Measurements from ENCODE around the gene NR5A1.
A peak's percentile ranks its signal among the peaks of the same experiment; 100 is the strongest.

Gene NR5A1

GRCh38 chr9:124477648-124478285 is 29.4 kb downstream of the NR5A1 start:
- peak overlapping the region in 1 of 2 experiments; percentile 71 for H3K23ac ChIP-seq (ENCODE audit: low read length in 2 of 2)
- no peaks in the 10 kb centered on the region for H3K9me3 ChIP-seq (ENCODE audit: control insufficient read depth, low read length)
- H3K14ac ChIP-seq (ENCODE audit: low read length in 2 of 2) = no peak overlapping the region
- no peak overlapping the region for H2BK120ac ChIP-seq (ENCODE audit: low read depth, low read length)
- H3K27me3 ChIP-seq (ENCODE audit: control insufficient read depth in 1 of 2, insufficient read depth in 1 of 2, low read length in 2 of 2) = peaks cover 68 to 86% of the 10 kb centered on the region in 2 experiments
- H3K4ac ChIP-seq (ENCODE audit: low read depth in 1 of 2, low read length in 2 of 2) = no peak overlapping the region
- H3K4me3 ChIP-seq (ENCODE audit: insufficient read depth in 1 of 2, low read depth in 1 of 2, low read length in 2 of 2) = no peak overlapping the region
- H3K79me1 ChIP-seq (replicated peaks; ENCODE audit: low read length, poor library complexity, severe bottlenecking) = no peaks in the 10 kb centered on the region
- H4K91ac ChIP-seq (ENCODE audit: low read length) = no peak overlapping the region
- no peak overlapping the region for H2BK12ac ChIP-seq (ENCODE audit: low read length in 2 of 2)
- no peak overlapping the region for H2AFZ ChIP-seq (ENCODE audit: low read depth, low read length)
- no peak overlapping the region for H2AK5ac ChIP-seq (ENCODE audit: low read length, severe bottlenecking)
- H3K27ac ChIP-seq (ENCODE audit: low read length, poor library complexity, severe bottlenecking) = no peak overlapping the region
- 4% methylated on average over 33 of the region's 53 CpGs for WGBS
- no peak for DNase-seq
- H3K9ac ChIP-seq (ENCODE audit: low read length) = no peak overlapping the region
- no peak overlapping the region for H2BK5ac ChIP-seq (ENCODE audit: low read depth, low read length, poor library complexity, severe bottlenecking)
- H3K18ac ChIP-seq (ENCODE audit: low read depth in 1 of 2, low read length in 2 of 2) = peak overlapping the region in 1 of 2 experiments; percentile 11
- peak overlapping the region; percentile 57 for H3K4me2 ChIP-seq (ENCODE audit: low read length, poor library complexity, severe bottlenecking)
- no peaks in the 10 kb centered on the region for H3K36me3 ChIP-seq (ENCODE audit: control insufficient read depth in 1 of 2, insufficient read depth in 2 of 2, low read depth in 1 of 2, low read length in 2 of 2)
- peaks cover 11% of the 10 kb centered on the region for H3K4me1 ChIP-seq (ENCODE audit: control insufficient read depth, insufficient read depth, low read depth, low read length)
- peak overlapping the region; percentile 57 for H4K8ac ChIP-seq (ENCODE audit: low read length)
- peak overlapping the region; percentile 35 for H2BK15ac ChIP-seq (ENCODE audit: low read depth, poor library complexity, severe bottlenecking)

- Histone ChIP-seq H3K36me3 (ENCODE audit: control insufficient read depth in 1 of 2, insufficient read depth in 2 of 2, low read depth in 1 of 2, low read length in 2 of 2) (no peaks in the 10 kb centered on the region), H3K4me3 (ENCODE audit: insufficient read depth in 1 of 2, low read depth in 1 of 2, low read length in 2 of 2) (no peak overlapping the region), H3K14ac (ENCODE audit: low read length in 2 of 2) (no peak overlapping the region), H4K91ac (ENCODE audit: low read length) (no peak overlapping the region), H4K8ac (ENCODE audit: low read length) (no peak overlapping the region), H2BK5ac (ENCODE audit: low read depth, low read length, poor library complexity, severe bottlenecking) (no peak overlapping the region), H2AK5ac (ENCODE audit: low read length, severe bottlenecking) (no peak overlapping the region), H2BK12ac (ENCODE audit: low read length in 2 of 2) (no peak overlapping the region), H3K27me3 (ENCODE audit: control insufficient read depth in 1 of 2, insufficient read depth in 1 of 2, low read length in 2 of 2) (peaks cover 68 to 84% of the 10 kb centered on the region in 2 experiments), H3K4me1 (ENCODE audit: control insufficient read depth, insufficient read depth, low read depth, low read length) (peaks cover 10% of the 10 kb centered on the region), H3K4ac (ENCODE audit: low read depth in 1 of 2, low read length in 2 of 2) (no peak overlapping the region), H3K79me1 (replicated peaks; ENCODE audit: low read length, poor library complexity, severe bottlenecking) (no peaks in the 10 kb centered on the region), H3K27ac (ENCODE audit: low read length, poor library complexity, severe bottlenecking) (no peak overlapping the region), H2BK15ac (ENCODE audit: low read depth, poor library complexity, severe bottlenecking) (no peak overlapping the region), H3K18ac (ENCODE audit: low read depth in 1 of 2, low read length in 2 of 2) (peak overlapping the region in 1 of 2 experiments; percentile 11), H2BK120ac (ENCODE audit: low read depth, low read length) (no peak overlapping the region), H3K23ac (ENCODE audit: low read length in 2 of 2) (no peak overlapping the region), H3K4me2 (ENCODE audit: low read length, poor library complexity, severe bottlenecking) (peak overlapping the region; percentile 57), H3K9me3 (ENCODE audit: control insufficient read depth, low read length) (no peaks in the 10 kb centered on the region), H3K9ac (ENCODE audit: low read length) (no peak overlapping the region), H2AFZ (ENCODE audit: low read depth, low read length) (no peak overlapping the region)
- 58% methylated on average over 19 of the region's 19 CpGs for WGBS
- DNase-seq = no peak
Measured at GRCh38 chr9:124477211-124477647, 30.0 kb downstream of the NR5A1 start.

- H2AK5ac ChIP-seq (ENCODE audit: low read length, severe bottlenecking) = no peak overlapping the region
- H3K4me2 ChIP-seq (ENCODE audit: low read length, poor library complexity, severe bottlenecking) = no peak overlapping the region
- WGBS = 80% methylated on average over 14 of the region's 14 CpGs
- H2BK120ac ChIP-seq (ENCODE audit: low read depth, low read length) = no peak overlapping the region
- no peak overlapping the region for H3K23ac ChIP-seq (ENCODE audit: low read length in 2 of 2)
- no peaks in the 10 kb centered on the region for H3K36me3 ChIP-seq (ENCODE audit: control insufficient read depth in 1 of 2, insufficient read depth in 2 of 2, low read depth in 1 of 2, low read length in 2 of 2)
- H3K27ac ChIP-seq (ENCODE audit: low read length, poor library complexity, severe bottlenecking) = no peak overlapping the region
- H3K9me3 ChIP-seq (ENCODE audit: control insufficient read depth, low read length) = no peaks in the 10 kb centered on the region
- H3K4me1 ChIP-seq (ENCODE audit: control insufficient read depth, insufficient read depth, low read depth, low read length) = peaks cover 10% of the 10 kb centered on the region
- peaks cover 65 to 86% of the 10 kb centered on the region in 2 experiments for H3K27me3 ChIP-seq (ENCODE audit: control insufficient read depth in 1 of 2, insufficient read depth in 1 of 2, low read length in 2 of 2)
- no peak overlapping the region for H3K9ac ChIP-seq (ENCODE audit: low read length)
- DNase-seq = no peak
- peak overlapping the region; percentile 71 for H2BK15ac ChIP-seq (ENCODE audit: low read depth, poor library complexity, severe bottlenecking)
- H3K4ac ChIP-seq (ENCODE audit: low read depth in 1 of 2, low read length in 2 of 2) = no peak overlapping the region
- no peak overlapping the region for H2AFZ ChIP-seq (ENCODE audit: low read depth, low read length)
- H3K79me1 ChIP-seq (replicated peaks; ENCODE audit: low read length, poor library complexity, severe bottlenecking) = no peaks in the 10 kb centered on the region
- no peak overlapping the region for H3K14ac ChIP-seq (ENCODE audit: low read length in 2 of 2)
- H3K4me3 ChIP-seq (ENCODE audit: insufficient read depth in 1 of 2, low read depth in 1 of 2, low read length in 2 of 2) = no peak overlapping the region
- no peak overlapping the region for H4K8ac ChIP-seq (ENCODE audit: low read length)
- H2BK12ac ChIP-seq (ENCODE audit: low read length in 2 of 2) = no peak overlapping the region
- no peak overlapping the region for H4K91ac ChIP-seq (ENCODE audit: low read length)
- H3K18ac ChIP-seq (ENCODE audit: low read depth in 1 of 2, low read length in 2 of 2) = no peak overlapping the region
- H2BK5ac ChIP-seq (ENCODE audit: low read depth, low read length, poor library complexity, severe bottlenecking) = no peak overlapping the region
Measured at GRCh38 chr9:124475868-124476690, 31.1 kb downstream of the NR5A1 start.

GRCh38 chr9:124475158-124475867 is 31.9 kb downstream of the NR5A1 start:
- Histone ChIP-seq H3K9ac (ENCODE audit: low read length) (no peak overlapping the region), H3K27ac (ENCODE audit: low read length, poor library complexity, severe bottlenecking) (no peak overlapping the region), H3K9me3 (ENCODE audit: control insufficient read depth, low read length) (no peaks in the 10 kb centered on the region), H3K4ac (ENCODE audit: low read depth in 1 of 2, low read length in 2 of 2) (no peak overlapping the region), H4K8ac (ENCODE audit: low read length) (no peak overlapping the region), H3K27me3 (ENCODE audit: control insufficient read depth in 1 of 2, insufficient read depth in 1 of 2, low read length in 2 of 2) (peaks cover 71 to 88% of the 10 kb centered on the region in 2 experiments), H2BK120ac (ENCODE audit: low read depth, low read length) (no peak overlapping the region), H3K23ac (ENCODE audit: low read length in 2 of 2) (no peak overlapping the region), H3K79me1 (replicated peaks; ENCODE audit: low read length, poor library complexity, severe bottlenecking) (no peaks in the 10 kb centered on the region), H2BK12ac (ENCODE audit: low read length in 2 of 2) (no peak overlapping the region), H2AK5ac (ENCODE audit: low read length, severe bottlenecking) (no peak overlapping the region), H3K4me2 (ENCODE audit: low read length, poor library complexity, severe bottlenecking) (no peak overlapping the region), H2AFZ (ENCODE audit: low read depth, low read length) (no peak overlapping the region), H2BK15ac (ENCODE audit: low read depth, poor library complexity, severe bottlenecking) (no peak overlapping the region), H3K14ac (ENCODE audit: low read length in 2 of 2) (no peak overlapping the region), H4K91ac (ENCODE audit: low read length) (no peak overlapping the region), H2BK5ac (ENCODE audit: low read depth, low read length, poor library complexity, severe bottlenecking) (no peak overlapping the region), H3K18ac (ENCODE audit: low read depth in 1 of 2, low read length in 2 of 2) (no peak overlapping the region), H3K4me3 (ENCODE audit: insufficient read depth in 1 of 2, low read depth in 1 of 2, low read length in 2 of 2) (no peak overlapping the region), H3K36me3 (ENCODE audit: control insufficient read depth in 1 of 2, insufficient read depth in 2 of 2, low read depth in 1 of 2, low read length in 2 of 2) (no peaks in the 10 kb centered on the region), H3K4me1 (ENCODE audit: control insufficient read depth, insufficient read depth, low read depth, low read length) (peaks cover 10% of the 10 kb centered on the region)
- WGBS = 67% methylated on average over 19 of the region's 21 CpGs
- DNase-seq = no peak

All from mesenchymal stem cell (in vitro differentiated cells and primary cell).